Posterior vena cava (tissue), 2 donors: ENCODE measurements around the gene CNOT4. TPM values are rescaled to one million over a fixed set of nuclear protein-coding genes. Genes with fewer than 3 reads are reported as not detected.

Source experiments
- DNase-seq: peaks from one replicate; pipeline ENCODE4 v3.0.0-alpha.2; 2020; ENCODE audit warnings: low spot score
- intact Hi-C, 2 donors: fragments of 100-400 bp; cut with DNase I; formaldehyde crosslinking; loops; one replicate each; pipeline versions ENCODE4 v1.14.1 to v1.14.2; 2022 to 2023
- total RNA-seq, 2 donors: library from RNA; stranded (reverse); fragmentation: NEBNext Ultra II Directional; extraction: Animal tissue kit (Norgen Biotek cat#: 25700); gene quantifications; one replicate each; pipeline ENCODE4 v1.2.1, GENCODE V29; 2021
- donor health status: DM: yes; HTN: yes; CAD: no.
- donor health status: DM: yes; HTN: yes; CAD: no.

Gene CNOT4
- total RNA-seq, 2 donors from 2014 or later: 27.7 to 28.2 TPM

- intact Hi-C loops: no loop called here
Measured at GRCh38 chr7:135414208-135414607, 95.7 kb downstream of the CNOT4 start.

GRCh38 chr7:135411098-135411497 lies 98.8 kb downstream of the CNOT4 start:
- intact Hi-C loops: no loop called here
- no peak for DNase-seq

More at GRCh38 chr7:135414208-135414607, 95.7 kb downstream of the CNOT4 start:
- no peak for DNase-seq

GRCh38 chr7:135410543-135410942 lies 99.4 kb downstream of the CNOT4 start:
- intact Hi-C loops: no loop called here

GRCh38 chr7:135409845-135410542 lies 99.9 kb downstream of the CNOT4 start:
- intact Hi-C loops: no loop called here
- no peak for DNase-seq

More at GRCh38 chr7:135410543-135410942, 99.4 kb downstream of the CNOT4 start:
- DNase-seq: no peak

- intact Hi-C loops: no loop called here
- no peak for DNase-seq
Measured at GRCh38 chr7:135407884-135408283, 102.0 kb downstream of the CNOT4 start.

- intact Hi-C loops: no loop called here
- no peak for DNase-seq
Measured at GRCh38 chr7:135406918-135407317, 103.0 kb downstream of the CNOT4 start.

- DNase-seq: no peak
- intact Hi-C loops: no loop called here
Measured at GRCh38 chr7:135405969-135406368, 103.9 kb downstream of the CNOT4 start.

GRCh38 chr7:135403302-135403701 lies 106.6 kb downstream of the CNOT4 start:
- intact Hi-C loops: no loop called here
- DNase-seq: no peak

GRCh38 chr7:135397689-135398088 lies 112.2 kb downstream of the CNOT4 start:
- no peak for DNase-seq
- intact Hi-C loops: no loop called here

GRCh38 chr7:135392701-135393100 lies 117.2 kb downstream of the CNOT4 start:
- DNase-seq: no peak
- intact Hi-C loops: no loop called here

- intact Hi-C loops: no loop called here
- no peak for DNase-seq
Measured at GRCh38 chr7:135391514-135391913, 118.4 kb downstream of the CNOT4 start.

GRCh38 chr7:135390829-135391228 lies 119.1 kb downstream of the CNOT4 start:
- no peak for DNase-seq
- intact Hi-C loops: no loop called here

- DNase-seq: no peak
- intact Hi-C loops: no loop called here
Measured at GRCh38 chr7:135389971-135390370, 119.9 kb downstream of the CNOT4 start.

GRCh38 chr7:135388616-135389015 lies 121.3 kb downstream of the CNOT4 start:
- intact Hi-C loops: no loop called here
- DNase-seq: no peak

- intact Hi-C loops: no loop called here
- no peak for DNase-seq
Measured at GRCh38 chr7:135386776-135387175, 123.1 kb downstream of the CNOT4 start.

GRCh38 chr7:135386181-135386580 lies 123.7 kb downstream of the CNOT4 start:
- DNase-seq: no peak
- intact Hi-C loops: no loop called here

GRCh38 chr7:135385209-135385608 lies 124.7 kb downstream of the CNOT4 start:
- no peak for DNase-seq
- intact Hi-C loops: no loop called here

- intact Hi-C loops: no loop called here
Measured at GRCh38 chr7:135383525-135384175, 126.3 kb downstream of the CNOT4 start.

GRCh38 chr7:135382173-135382572 lies 127.7 kb downstream of the CNOT4 start:
- intact Hi-C loops: no loop called here
- DNase-seq: no peak

More at GRCh38 chr7:135383525-135384175, 126.3 kb downstream of the CNOT4 start:
- no peak for DNase-seq

GRCh38 chr7:135381369-135381768 lies 128.5 kb downstream of the CNOT4 start:
- DNase-seq: no peak
- intact Hi-C loops: no loop called here

GRCh38 chr7:135380351-135380750 lies 129.6 kb downstream of the CNOT4 start:
- intact Hi-C loops: no loop called here
- DNase-seq: no peak
